ENCODE results near the gene SLC6A2.

SLC6A2 gene

GRCh38 chr16:55630774-55631173 is 25.0 kb upstream of the SLC6A2 start:
- H3K27me3 ChIP-seq (ENCODE audit: insufficient read depth, low read length) = no peaks in the 10 kb centered on the region
- no peaks in the 10 kb centered on the region for H3K4me1 ChIP-seq (ENCODE audit: insufficient read depth, low read length)
- no peak overlapping the region for H3K9ac ChIP-seq (ENCODE audit: low read depth, low read length)
- H3K4me3 ChIP-seq (ENCODE audit: low read length) = no peak overlapping the region
- no peaks in the 10 kb centered on the region for H3K36me3 ChIP-seq (ENCODE audit: insufficient read depth, low read depth, low read length)
- H3K9me3 ChIP-seq (ENCODE audit: insufficient read depth, low read depth, low read length) = peaks cover 27% of the 10 kb centered on the region
- H3K27ac ChIP-seq (ENCODE audit: low read length) = no peak overlapping the region

- Histone ChIP-seq H3K9me3 (ENCODE audit: insufficient read depth, low read depth, low read length) (peaks cover 27% of the 10 kb centered on the region), H3K27ac (ENCODE audit: low read length) (no peak overlapping the region), H3K9ac (ENCODE audit: low read depth, low read length) (no peak overlapping the region), H3K27me3 (ENCODE audit: insufficient read depth, low read length) (no peaks in the 10 kb centered on the region), H3K4me3 (ENCODE audit: low read length) (no peak overlapping the region), H3K36me3 (ENCODE audit: insufficient read depth, low read depth, low read length) (no peaks in the 10 kb centered on the region), H3K4me1 (ENCODE audit: insufficient read depth, low read length) (no peaks in the 10 kb centered on the region)
Observed at GRCh38 chr16:55632259-55632658, 23.5 kb upstream of the SLC6A2 start.

GRCh38 chr16:55634193-55634592 is 21.6 kb upstream of the SLC6A2 start:
- no peaks in the 10 kb centered on the region for H3K27me3 ChIP-seq (ENCODE audit: insufficient read depth, low read length)
- H3K4me3 ChIP-seq (ENCODE audit: low read length) = no peak overlapping the region
- no peaks in the 10 kb centered on the region; the same call in 1 of the 2 replicates for H3K4me1 ChIP-seq (ENCODE audit: insufficient read depth, low read length)
- no peak overlapping the region for H3K9ac ChIP-seq (ENCODE audit: low read depth, low read length)
- H3K27ac ChIP-seq (ENCODE audit: low read length) = no peak overlapping the region
- no peaks in the 10 kb centered on the region for H3K36me3 ChIP-seq (ENCODE audit: insufficient read depth, low read depth, low read length)
- peaks cover 27% of the 10 kb centered on the region for H3K9me3 ChIP-seq (ENCODE audit: insufficient read depth, low read depth, low read length)

- Histone ChIP-seq H3K4me3 (ENCODE audit: low read length) (no peak overlapping the region), H3K9ac (ENCODE audit: low read depth, low read length) (no peak overlapping the region), H3K36me3 (ENCODE audit: insufficient read depth, low read depth, low read length) (no peaks in the 10 kb centered on the region), H3K27me3 (ENCODE audit: insufficient read depth, low read length) (no peaks in the 10 kb centered on the region), H3K4me1 (ENCODE audit: insufficient read depth, low read length) (no peaks in the 10 kb centered on the region; the same call in 1 of the 2 replicates), H3K27ac (ENCODE audit: low read length) (no peak overlapping the region), H3K9me3 (ENCODE audit: insufficient read depth, low read depth, low read length) (peaks cover 6% of the 10 kb centered on the region; the same call in 1 of the 2 replicates)
Observed at GRCh38 chr16:55638256-55638655, 17.5 kb upstream of the SLC6A2 start.

GRCh38 chr16:55640701-55641327 is 15.0 kb upstream of the SLC6A2 start:
- Histone ChIP-seq H3K27me3 (ENCODE audit: insufficient read depth, low read length) (no peaks in the 10 kb centered on the region; the same call in 1 of the 2 replicates), H3K9me3 (ENCODE audit: insufficient read depth, low read depth, low read length) (no peaks in the 10 kb centered on the region), H3K4me1 (ENCODE audit: insufficient read depth, low read length) (no peaks in the 10 kb centered on the region; the same call in 1 of the 2 replicates), H3K4me3 (ENCODE audit: low read length) (no peak overlapping the region), H3K27ac (ENCODE audit: low read length) (no peak overlapping the region), H3K36me3 (ENCODE audit: insufficient read depth, low read depth, low read length) (no peaks in the 10 kb centered on the region), H3K9ac (ENCODE audit: low read depth, low read length) (no peak overlapping the region)

- H3K4me1 ChIP-seq (ENCODE audit: insufficient read depth, low read length) = no peaks in the 10 kb centered on the region; the same call in 1 of the 2 replicates
- no peaks in the 10 kb centered on the region for H3K9me3 ChIP-seq (ENCODE audit: insufficient read depth, low read depth, low read length)
- H3K27me3 ChIP-seq (ENCODE audit: insufficient read depth, low read length) = no peaks in the 10 kb centered on the region; the same call in 1 of the 2 replicates
- H3K36me3 ChIP-seq (ENCODE audit: insufficient read depth, low read depth, low read length) = no peaks in the 10 kb centered on the region
- no peak overlapping the region for H3K9ac ChIP-seq (ENCODE audit: low read depth, low read length)
- no peak overlapping the region for H3K27ac ChIP-seq (ENCODE audit: low read length)
- no peak overlapping the region for H3K4me3 ChIP-seq (ENCODE audit: low read length)
Observed at GRCh38 chr16:55641430-55642056, 14.2 kb upstream of the SLC6A2 start.

GRCh38 chr16:55642611-55643010 is 13.2 kb upstream of the SLC6A2 start:
- Histone ChIP-seq H3K27ac (ENCODE audit: low read length) (no peak overlapping the region), H3K27me3 (ENCODE audit: insufficient read depth, low read length) (no peaks in the 10 kb centered on the region; the same call in 1 of the 2 replicates), H3K36me3 (ENCODE audit: insufficient read depth, low read depth, low read length) (no peaks in the 10 kb centered on the region), H3K4me3 (ENCODE audit: low read length) (no peak overlapping the region), H3K9me3 (ENCODE audit: insufficient read depth, low read depth, low read length) (no peaks in the 10 kb centered on the region), H3K4me1 (ENCODE audit: insufficient read depth, low read length) (no peaks in the 10 kb centered on the region; the same call in 1 of the 2 replicates), H3K9ac (ENCODE audit: low read depth, low read length) (no peak overlapping the region)

GRCh38 chr16:55643161-55643970 is 12.4 kb upstream of the SLC6A2 start:
- H3K9ac ChIP-seq (ENCODE audit: low read depth, low read length) = no peak overlapping the region
- no peaks in the 10 kb centered on the region; the same call in 1 of the 2 replicates for H3K27me3 ChIP-seq (ENCODE audit: insufficient read depth, low read length)
- no peaks in the 10 kb centered on the region for H3K9me3 ChIP-seq (ENCODE audit: insufficient read depth, low read depth, low read length)
- no peak overlapping the region for H3K4me3 ChIP-seq (ENCODE audit: low read length)
- H3K27ac ChIP-seq (ENCODE audit: low read length) = no peak overlapping the region
- H3K36me3 ChIP-seq (ENCODE audit: insufficient read depth, low read depth, low read length) = no peaks in the 10 kb centered on the region
- no peaks in the 10 kb centered on the region for H3K4me1 ChIP-seq (ENCODE audit: insufficient read depth, low read length)

- Histone ChIP-seq H3K4me1 (ENCODE audit: insufficient read depth, low read length) (no peaks in the 10 kb centered on the region), H3K4me3 (ENCODE audit: low read length) (no peak overlapping the region), H3K36me3 (ENCODE audit: insufficient read depth, low read depth, low read length) (no peaks in the 10 kb centered on the region), H3K27me3 (ENCODE audit: insufficient read depth, low read length) (peaks cover 17% of the 10 kb centered on the region), H3K27ac (ENCODE audit: low read length) (no peak overlapping the region), H3K9me3 (ENCODE audit: insufficient read depth, low read depth, low read length) (no peaks in the 10 kb centered on the region), H3K9ac (ENCODE audit: low read depth, low read length) (no peak overlapping the region)
Observed at GRCh38 chr16:55645986-55646385, 9.8 kb upstream of the SLC6A2 start.

GRCh38 chr16:55647343-55647742 is 8.4 kb upstream of the SLC6A2 start:
- Histone ChIP-seq H3K4me1 (ENCODE audit: insufficient read depth, low read length) (no peaks in the 10 kb centered on the region), H3K27me3 (ENCODE audit: insufficient read depth, low read length) (peaks cover 28% of the 10 kb centered on the region), H3K36me3 (ENCODE audit: insufficient read depth, low read depth, low read length) (no peaks in the 10 kb centered on the region), H3K9me3 (ENCODE audit: insufficient read depth, low read depth, low read length) (no peaks in the 10 kb centered on the region), H3K4me3 (ENCODE audit: low read length) (no peak overlapping the region), H3K9ac (ENCODE audit: low read depth, low read length) (no peak overlapping the region), H3K27ac (ENCODE audit: low read length) (no peak overlapping the region)

GRCh38 chr16:55647798-55648197 is 8.0 kb upstream of the SLC6A2 start:
- Histone ChIP-seq H3K9me3 (ENCODE audit: insufficient read depth, low read depth, low read length) (no peaks in the 10 kb centered on the region), H3K4me1 (ENCODE audit: insufficient read depth, low read length) (no peaks in the 10 kb centered on the region), H3K9ac (ENCODE audit: low read depth, low read length) (no peak overlapping the region)

More at GRCh38 chr16:55647798-55648197, 8.0 kb upstream of the SLC6A2 start:
- H3K4me3 ChIP-seq (ENCODE audit: low read length) = no peak overlapping the region
- H3K27ac ChIP-seq (ENCODE audit: low read length) = no peak overlapping the region
- H3K27me3 ChIP-seq (ENCODE audit: insufficient read depth, low read length) = peaks cover 32% of the 10 kb centered on the region
- H3K36me3 ChIP-seq (ENCODE audit: insufficient read depth, low read depth, low read length) = no peaks in the 10 kb centered on the region
